ENCODE results near the gene PCDH8.
A peak's percentile ranks its signal among the peaks of the same experiment; 100 is the strongest.

The PCDH8 gene

GRCh38 chr13:52811841-52812240 lies 36.6 kb downstream of the PCDH8 start:
- DNase-seq (ENCODE audit: low spot score) = no peak

DNA sequence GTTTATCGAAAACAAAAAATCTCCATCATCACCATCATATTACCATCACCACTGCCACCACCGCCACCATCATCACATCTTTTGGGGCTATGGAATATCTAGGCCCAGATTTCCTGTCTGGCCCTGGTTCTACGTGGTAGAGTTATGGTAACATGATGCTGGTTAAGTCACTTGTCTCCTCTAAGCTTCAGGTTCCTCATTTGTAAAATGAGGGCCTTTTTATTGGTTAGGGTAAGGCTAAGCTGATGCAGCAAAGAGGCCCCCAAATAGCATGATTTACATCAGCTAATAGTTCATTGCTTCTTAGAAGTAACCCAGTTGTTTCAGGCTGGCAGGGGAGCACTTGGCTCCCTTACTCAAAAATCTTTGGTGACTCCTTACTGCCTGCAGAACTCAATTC lies 37.9 kb downstream of the PCDH8 start:
- DNase-seq (ENCODE audit: low spot score) = no peak

DNA sequence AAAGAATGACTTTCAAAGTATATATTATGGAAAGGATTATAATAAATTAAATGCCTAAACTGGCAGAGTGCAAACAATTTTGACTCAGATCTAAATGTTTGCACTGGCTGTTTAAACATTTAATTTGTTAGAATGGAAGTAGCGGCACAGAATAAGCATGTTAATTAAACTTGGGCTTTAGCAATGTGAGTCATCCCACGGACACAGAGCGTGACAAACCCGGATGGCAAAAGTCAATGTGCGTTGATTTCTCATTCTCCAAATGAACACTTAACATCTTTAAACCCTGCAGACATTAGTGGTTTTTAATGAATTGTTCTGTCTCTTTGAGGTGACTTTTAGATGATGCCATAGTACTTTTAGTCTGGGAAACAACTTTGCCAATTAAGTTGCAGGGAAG lies 38.4 kb downstream of the PCDH8 start:
- DNase-seq (ENCODE audit: low spot score) = no peak

DNA sequence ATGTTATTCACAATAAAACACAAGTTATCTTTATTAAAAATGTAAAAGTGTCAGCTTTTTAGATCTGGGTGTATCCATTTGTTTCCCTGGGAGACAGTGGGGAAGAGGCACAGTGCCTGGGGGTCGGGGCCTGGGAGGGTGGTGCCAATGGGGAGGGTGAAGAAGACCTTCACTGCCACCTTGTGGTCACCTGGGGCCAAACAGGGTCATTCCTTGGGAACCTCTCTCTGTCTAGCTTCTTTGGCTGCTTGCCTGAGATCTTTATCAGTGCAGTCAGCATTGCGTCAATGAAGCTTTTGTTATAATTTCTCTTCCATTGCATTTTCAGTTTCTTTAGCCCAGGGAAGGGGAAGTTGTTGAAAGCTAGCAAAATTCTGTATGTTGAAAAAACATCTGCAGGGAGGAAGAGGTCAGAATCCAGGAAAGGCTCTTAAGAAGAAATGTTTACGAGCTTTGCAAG lies 39.1 kb downstream of the PCDH8 start:
- DNase-seq (ENCODE audit: low spot score) = peak; percentile 43

DNA sequence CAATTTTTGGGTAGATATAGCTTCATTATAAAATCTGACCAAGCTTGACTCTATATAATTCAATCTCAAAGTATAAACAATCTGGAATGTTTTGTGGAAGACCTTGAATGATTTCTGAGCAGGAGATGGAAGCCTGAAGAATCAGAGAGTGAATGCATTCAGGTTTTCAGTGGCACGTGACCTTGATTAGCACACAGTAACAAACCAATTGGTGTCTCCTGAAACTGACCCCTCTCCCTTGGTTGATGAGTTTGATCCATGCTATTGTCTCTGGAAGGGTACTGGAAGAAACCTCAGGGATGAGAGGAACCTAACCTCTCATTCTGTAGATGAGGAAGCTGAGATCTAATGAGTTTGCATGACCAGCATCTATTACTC lies 39.6 kb downstream of the PCDH8 start:
- no peak for DNase-seq (ENCODE audit: low spot score)

GRCh38 chr13:52806029-52806428 lies 42.4 kb downstream of the PCDH8 start:
- no peak for DNase-seq (ENCODE audit: low spot score)

DNA sequence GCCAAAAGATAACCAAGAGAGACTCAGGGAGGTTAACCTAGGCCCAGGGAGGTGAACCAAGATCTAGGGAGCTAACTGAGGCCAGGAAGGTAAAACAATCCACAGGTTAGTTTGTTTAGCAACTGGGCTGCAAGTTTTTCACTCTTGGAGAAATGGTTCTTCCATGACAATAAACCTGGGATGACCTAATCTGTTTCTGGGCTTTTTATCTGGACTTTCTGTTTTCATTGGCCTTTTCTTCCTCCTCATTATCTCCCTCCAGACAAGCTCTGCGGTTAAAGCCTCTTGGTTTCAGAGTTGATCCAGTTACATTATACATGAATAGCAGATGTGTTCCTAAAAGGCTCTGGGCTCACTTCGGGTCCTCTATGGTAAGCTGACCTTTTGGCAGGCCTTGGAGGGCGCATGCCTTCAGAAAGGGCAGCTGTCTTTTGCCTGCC lies 44.2 kb downstream of the PCDH8 start:
- no peak for DNase-seq (ENCODE audit: low spot score)

GRCh38 chr13:52800856-52801255 lies 47.6 kb downstream of the PCDH8 start:
- no peak for DNase-seq (ENCODE audit: low spot score)

- no peak for DNase-seq (ENCODE audit: low spot score)
Observed at GRCh38 chr13:52798770-52799430, 49.5 kb downstream of the PCDH8 start.

GRCh38 chr13:52797176-52797575 lies 51.3 kb downstream of the PCDH8 start:
- no peak for DNase-seq (ENCODE audit: low spot score)

DNA sequence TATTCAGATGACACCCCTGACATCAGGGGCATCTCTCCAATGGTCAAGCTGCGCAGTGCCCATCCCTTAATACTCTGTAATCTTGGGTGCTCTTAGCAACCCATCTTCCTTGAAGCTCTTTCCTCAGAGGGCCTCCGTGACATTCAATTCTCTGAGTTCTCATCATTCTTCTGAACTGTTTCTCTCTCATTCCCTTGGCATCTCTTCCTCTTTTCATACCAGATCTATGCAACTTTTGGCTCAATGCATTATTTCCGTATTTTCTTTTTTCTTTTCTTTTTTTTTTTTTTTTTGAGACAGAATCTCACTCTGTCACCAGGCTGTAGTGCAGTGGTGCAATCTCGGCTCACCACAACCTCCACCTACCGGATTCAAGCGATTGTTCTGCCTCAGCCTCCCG lies 53.9 kb downstream of the PCDH8 start:
- no peak for DNase-seq (ENCODE audit: low spot score)

- no peak for DNase-seq (ENCODE audit: low spot score)
Observed at GRCh38 chr13:52793515-52794061, 54.9 kb downstream of the PCDH8 start.
